GM19467 (cell line): ENCODE data around the gene APOD.
"Not testable (repeated sequence)": the region's sequence is repeated elsewhere in the genome, so short reads cannot be mapped to it uniquely, and the experiment has no call there.

Source experiments
- ATAC-seq: cut with Tn5 transposase; IDR thresholded peaks from one replicate; pipeline ENCODE4 v1.9.1; 2021; ENCODE audit warnings: mild to moderate bottlenecking, moderate library complexity; ENCODE audit not compliant: unreplicated experiment

Gene APOD

GRCh38 chr3:195617784-195618659, 34.3 kb upstream of the APOD start:
- not testable (repeated sequence) for ATAC-seq

- not testable (repeated sequence) for ATAC-seq
These were observed 33.4 kb upstream of the APOD start for GRCh38 chr3:195617134-195617533.

- no peak for ATAC-seq
These were observed 32.9 kb upstream of the APOD start for GRCh38 chr3:195616681-195617080.

GRCh38 chr3:195615952-195616537, 32.3 kb upstream of the APOD start:
- not testable (repeated sequence) for ATAC-seq

GRCh38 chr3:195614672-195615504, 31.1 kb upstream of the APOD start:
- ATAC-seq, result not testable (repeated sequence)

- ATAC-seq, result no peak
These were observed 29.8 kb upstream of the APOD start for GRCh38 chr3:195613468-195614069.

GRCh38 chr3:195612075-195612800, 28.5 kb upstream of the APOD start:
- ATAC-seq, result no peak

GRCh38 chr3:195609229-195609628, 25.5 kb upstream of the APOD start:
- ATAC-seq, result no peak

GRCh38 chr3:195601785-195602184, 18.0 kb upstream of the APOD start:
- not testable (repeated sequence) for ATAC-seq

- no peak for ATAC-seq
These were observed 17.6 kb upstream of the APOD start for GRCh38 chr3:195601382-195601781.

GRCh38 chr3:195599926-195600325, 16.2 kb upstream of the APOD start:
- ATAC-seq, result not testable (repeated sequence)

GRCh38 chr3:195599516-195599915, 15.8 kb upstream of the APOD start:
- ATAC-seq, result not testable (repeated sequence)

GRCh38 chr3:195597848-195598247, 14.1 kb upstream of the APOD start:
- ATAC-seq, result no peak

GRCh38 chr3:195597229-195597628, 13.5 kb upstream of the APOD start:
- no peak for ATAC-seq

GRCh38 chr3:195596765-195597171, 13.0 kb upstream of the APOD start:
- ATAC-seq, result no peak

GRCh38 chr3:195595785-195596531, 12.2 kb upstream of the APOD start:
- ATAC-seq, result no peak

GRCh38 chr3:195591852-195592251, 8.1 kb upstream of the APOD start:
- no peak for ATAC-seq

GRCh38 chr3:195591220-195591619, 7.5 kb upstream of the APOD start:
- ATAC-seq, result no peak

- not testable (repeated sequence) for ATAC-seq
These were observed 6.6 kb upstream of the APOD start for GRCh38 chr3:195590381-195590780.

- not testable (repeated sequence) for ATAC-seq
These were observed 6.1 kb upstream of the APOD start for GRCh38 chr3:195589796-195590195.
